NCI-H2107 (cell line): ENCODE measurements around the gene MEGF8.

Experiments used
- DNase-seq: peaks from one replicate; lab custom pipeline; 2025; lab: John Stamatoyannopoulos, UW

The MEGF8 gene

DNA sequence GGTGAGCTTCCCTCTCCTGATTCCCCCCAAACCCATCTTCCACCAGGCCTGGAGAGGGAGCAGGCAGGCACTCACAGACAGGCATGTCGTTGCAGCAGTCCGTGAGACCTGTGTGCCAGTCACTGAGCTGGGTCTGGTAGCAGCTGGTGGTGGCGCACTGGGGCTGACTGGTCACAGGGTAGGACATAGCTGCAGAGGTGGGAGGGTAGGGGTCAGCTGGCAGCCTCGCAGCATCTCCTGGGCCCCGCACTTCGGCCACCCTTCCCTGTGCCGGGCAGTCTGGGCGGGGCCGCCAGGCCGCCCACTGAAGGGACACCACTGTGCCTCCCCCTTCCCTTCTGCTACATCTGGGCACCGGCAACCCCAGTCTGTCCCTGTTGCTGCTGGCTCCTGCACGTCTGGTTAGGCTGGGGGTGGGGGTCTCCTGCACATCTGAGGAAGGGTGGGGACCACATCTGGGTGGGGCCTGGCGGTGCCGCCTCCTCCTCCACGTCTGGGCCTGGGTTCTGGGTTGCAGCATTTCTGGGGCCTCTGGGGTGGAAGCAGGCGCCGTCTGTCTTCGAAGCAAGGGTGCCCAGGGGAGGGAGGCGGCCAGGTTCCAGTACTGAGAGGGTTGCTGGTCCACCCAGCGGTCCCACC is 63.5 kb downstream of the MEGF8 start:
- DNase-seq = no peak

DNA sequence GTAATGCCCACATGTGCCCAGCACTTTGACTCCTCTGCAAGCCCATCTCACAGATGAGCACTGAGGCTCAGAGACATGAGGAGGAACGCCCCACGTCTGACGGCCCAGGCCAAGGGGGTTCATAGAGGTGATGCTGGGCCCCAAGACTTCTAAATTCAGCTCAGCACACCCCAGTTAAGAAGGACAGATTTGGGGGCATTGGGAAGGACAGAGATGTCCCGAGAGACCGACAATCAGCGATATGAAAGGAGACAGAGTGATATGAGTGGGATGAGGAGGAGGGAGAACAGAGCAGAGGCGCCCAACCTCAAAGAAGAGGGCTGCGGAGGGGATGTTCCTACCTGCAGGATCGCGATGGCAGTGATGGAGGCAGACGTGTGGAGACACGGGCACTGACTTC is 64.5 kb downstream of the MEGF8 start, which contains the start of gene CNFN:
Gene CNFN, minus strand, starts transcription at position 399 of the 400 bp plus-strand sequence. CDS start 1,260 bp downstream, outside the sequence.
- no peak for DNase-seq

DNA sequence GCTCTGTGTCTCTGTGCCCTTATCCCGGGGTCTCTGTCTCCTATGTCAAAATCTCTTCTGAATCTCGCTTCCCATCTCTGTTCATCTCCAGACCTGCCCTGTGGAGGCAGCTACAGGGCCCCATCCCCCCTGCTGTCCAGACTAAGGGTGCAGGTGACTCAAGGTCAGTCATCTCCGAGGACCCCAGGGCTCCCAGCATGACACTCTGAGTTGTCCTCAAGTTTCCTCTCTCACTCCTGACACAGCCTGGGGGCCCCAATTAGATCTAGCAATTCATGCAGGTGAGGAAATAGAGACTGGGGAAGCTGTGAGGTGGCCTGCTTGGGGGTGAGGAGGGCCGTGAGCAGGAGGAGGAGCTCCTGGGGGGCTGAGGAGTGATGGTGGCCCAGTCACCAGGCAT is 66.7 kb downstream of the MEGF8 start:
- no peak for DNase-seq

DNA sequence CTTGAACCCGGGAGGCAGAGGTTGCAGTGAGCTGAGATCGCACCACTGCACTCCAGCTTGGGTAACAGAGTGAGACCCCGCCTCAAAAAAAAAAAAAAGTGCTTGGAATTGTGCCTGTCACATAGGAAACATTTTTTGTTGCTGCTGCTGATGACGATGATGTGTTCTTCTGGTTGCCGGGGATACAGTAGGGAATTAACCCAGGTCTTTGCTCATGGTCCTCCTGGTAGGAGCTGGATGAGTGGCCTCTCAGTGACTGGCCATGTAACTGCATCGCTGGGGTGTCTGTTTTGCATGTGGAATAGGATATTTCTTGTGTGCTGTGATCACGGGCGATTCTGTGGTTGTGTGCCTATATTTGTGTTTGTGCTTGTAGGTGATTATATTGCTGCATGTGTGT is 69.3 kb downstream of the MEGF8 start:
- no peak for DNase-seq

DNA sequence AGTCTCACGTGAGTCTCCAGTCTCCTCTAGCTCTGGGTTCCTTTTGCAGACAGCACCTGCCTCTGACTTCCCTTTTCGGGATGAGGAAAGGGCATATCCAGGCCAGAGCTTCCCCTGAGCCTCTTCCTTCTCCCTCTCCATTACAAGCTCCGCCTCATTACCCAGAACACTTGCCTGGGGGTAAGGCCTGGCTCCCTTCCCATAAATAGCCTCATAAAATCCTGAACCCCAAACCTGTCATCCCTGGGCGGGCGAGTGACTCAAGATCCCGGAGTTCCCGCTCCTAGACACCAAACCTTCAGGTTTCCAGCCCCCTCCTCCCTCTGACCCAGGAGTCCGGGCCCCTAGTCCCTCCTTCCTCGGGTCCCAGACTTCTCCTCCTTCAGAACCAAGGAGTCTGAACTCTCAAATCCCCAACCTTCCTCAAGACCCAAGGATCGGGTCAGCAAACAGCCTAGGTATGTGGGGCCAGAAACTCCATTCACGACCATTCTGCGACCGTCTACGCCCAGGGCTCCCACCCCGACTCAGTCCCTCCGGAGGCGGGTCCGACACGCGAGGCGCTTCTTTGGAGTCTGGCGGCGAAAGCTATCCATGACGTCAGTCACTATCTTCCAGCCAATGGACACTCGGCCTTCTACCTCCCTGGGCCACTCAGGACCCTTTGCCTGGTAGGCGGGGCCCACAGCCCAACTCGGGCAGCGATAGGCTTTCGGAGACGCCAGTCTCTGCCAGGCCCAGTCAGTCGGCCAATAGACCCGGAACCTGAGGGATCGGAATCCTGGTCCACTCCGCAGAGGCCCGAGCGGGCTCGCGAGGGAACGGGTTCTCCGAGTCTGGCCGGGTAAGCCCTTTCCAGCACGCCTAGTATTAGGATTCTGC is 71.2 kb downstream of the MEGF8 start:
- DNase-seq = peak; percentile 97

- no peak for DNase-seq
These were observed 72.1 kb downstream of the MEGF8 start for GRCh38 chr19:42397263-42398166.

- DNase-seq = no peak
These were observed 75.0 kb downstream of the MEGF8 start for GRCh38 chr19:42400404-42400803.

DNA sequence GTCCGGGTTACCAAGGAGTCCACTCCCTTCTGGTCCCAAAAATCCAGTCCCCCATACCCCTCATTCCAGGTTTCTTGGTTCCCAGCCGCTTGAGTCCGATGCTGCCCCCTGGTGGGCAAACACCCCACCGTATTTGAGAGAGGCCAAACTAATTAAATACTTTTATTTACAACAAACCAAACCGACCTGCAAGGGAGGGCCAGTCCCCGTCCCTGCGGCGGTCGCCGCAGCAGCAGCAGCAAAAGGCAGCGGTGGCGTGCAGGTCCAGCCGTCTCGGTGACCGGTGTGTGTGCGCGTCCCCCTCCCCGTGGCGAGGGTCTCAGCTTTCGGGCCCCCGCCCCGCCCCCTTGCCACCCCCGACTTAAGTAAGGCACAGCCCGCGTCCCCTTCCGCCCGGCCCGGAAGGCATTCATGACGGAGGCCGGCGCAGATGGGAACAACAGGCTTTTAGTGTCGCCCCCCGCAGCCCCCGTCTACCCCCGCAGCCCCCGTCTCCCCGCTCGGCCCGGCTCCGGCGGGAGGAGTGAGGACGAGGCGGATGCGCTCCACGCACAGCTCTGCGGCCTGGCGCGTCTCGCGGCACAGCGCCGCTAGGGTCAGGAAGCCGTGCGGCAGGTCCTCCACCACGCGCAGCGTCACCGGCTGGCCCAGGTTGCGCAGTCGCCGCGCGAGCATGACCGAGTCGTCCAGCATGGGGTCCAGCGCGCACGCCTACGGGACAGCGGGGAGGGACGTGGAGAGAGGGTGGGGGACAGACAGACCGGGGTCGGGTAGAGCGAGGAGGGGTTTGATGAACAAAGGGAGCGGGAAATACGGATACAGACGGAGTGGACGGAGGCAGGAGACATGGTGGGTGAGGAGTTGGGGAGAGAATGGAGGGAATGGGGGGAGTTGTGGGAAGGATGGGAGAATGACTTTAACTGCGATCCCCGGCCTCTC is 76.2 kb downstream of the MEGF8 start:
- DNase-seq = peak; percentile 26

DNA sequence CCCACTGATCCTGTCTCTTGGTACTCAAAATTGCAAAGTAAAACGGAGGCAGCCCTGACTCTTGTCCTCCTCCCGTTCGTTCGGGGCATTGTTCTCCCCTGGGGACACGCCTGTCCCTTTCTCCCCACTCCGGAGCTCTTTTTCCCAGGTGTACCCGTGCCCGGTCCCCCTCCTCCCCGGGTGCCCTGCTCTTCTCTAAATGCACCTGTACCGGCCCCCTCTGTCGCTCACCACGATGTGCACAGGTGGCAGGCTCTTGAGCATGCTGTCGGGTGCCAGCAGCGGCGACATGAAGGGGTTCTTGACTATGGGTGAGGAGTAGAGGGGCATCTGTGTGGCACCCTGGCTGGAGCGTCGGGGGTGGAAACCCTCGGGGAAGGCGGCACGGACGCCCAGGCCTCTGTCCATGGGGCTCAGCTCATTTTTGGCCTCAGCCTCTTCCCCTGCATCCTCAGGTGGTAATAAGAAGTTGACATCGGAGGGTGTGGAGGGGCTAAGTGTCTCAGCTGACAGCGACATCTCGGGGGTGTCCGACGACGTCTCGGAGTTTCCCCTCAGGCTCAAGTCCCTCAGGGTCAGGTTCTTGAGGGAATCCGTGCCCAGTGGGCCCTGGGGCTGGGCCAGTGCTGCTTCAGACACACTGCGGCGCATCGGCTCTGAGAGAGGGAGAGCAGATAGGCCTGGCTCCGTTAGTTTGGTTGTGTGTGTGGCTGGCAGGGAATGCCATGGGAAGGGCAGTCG is 77.1 kb downstream of the MEGF8 start:
- DNase-seq = no peak

GRCh38 chr19:42403586-42403985 is 78.2 kb downstream of the MEGF8 start:
- DNase-seq = peak; percentile 48

- DNase-seq = no peak
These were observed 80.7 kb downstream of the MEGF8 start for GRCh38 chr19:42406111-42406510.

DNA sequence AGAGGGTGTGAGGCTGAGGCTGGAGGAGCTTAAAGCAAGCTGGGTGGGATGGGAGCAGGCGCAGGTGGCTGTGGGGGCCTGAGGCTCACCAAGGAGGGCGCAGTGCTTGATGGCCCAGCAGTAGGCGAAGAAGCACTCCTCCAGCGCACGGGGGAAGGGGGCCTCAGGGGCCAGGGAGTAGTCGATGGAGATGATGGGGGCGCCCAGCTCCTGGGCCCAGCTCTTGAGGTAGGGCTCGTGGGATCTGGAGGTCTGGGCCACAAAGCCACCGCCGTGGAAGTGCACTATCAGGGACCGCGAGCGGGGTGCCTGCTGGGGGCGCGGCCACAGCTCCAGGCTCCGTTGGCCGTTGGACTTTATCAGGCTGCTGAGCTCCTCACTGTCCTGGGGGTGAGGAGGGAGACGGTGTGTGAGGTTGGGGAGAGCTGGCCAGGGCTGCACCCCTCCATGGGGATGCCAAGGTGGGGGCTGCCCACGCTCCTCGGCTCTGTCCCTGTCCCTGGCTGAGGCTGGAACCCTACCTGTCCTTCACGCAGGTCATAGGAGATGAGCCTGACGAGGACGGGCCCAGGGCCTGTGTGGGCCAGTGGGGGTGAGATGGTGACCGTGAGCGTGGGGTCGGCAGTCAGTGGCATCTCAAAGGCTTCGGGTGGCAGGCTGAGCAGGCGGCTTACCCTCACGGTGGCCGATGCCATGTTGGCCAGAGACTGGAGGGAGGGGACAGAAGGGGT is 81.8 kb downstream of the MEGF8 start:
- DNase-seq = no peak

GRCh38 chr19:42407816-42408175 is 82.4 kb downstream of the MEGF8 start:
- no peak for DNase-seq

GRCh38 chr19:42409477-42409876 is 84.0 kb downstream of the MEGF8 start:
- DNase-seq = no peak

- no peak for DNase-seq
These were observed 84.9 kb downstream of the MEGF8 start for GRCh38 chr19:42410371-42410770.

GRCh38 chr19:42411581-42412178 is 86.2 kb downstream of the MEGF8 start:
- no peak for DNase-seq

GRCh38 chr19:42412227-42412626 is 86.8 kb downstream of the MEGF8 start:
- DNase-seq = no peak

- no peak for DNase-seq
These were observed 87.2 kb downstream of the MEGF8 start for GRCh38 chr19:42412661-42413076.

GRCh38 chr19:42419309-42419708 is 93.9 kb downstream of the MEGF8 start:
- no peak for DNase-seq
